GM12878 (cell line): Measurements from ENCODE around the gene RBMS3. TPM values are rescaled to one million over a fixed set of nuclear protein-coding genes. Genes with fewer than 3 reads are reported as not detected.

Experiments
- ATAC-seq: fragments of 200-7000 bp; cut with Tn5 transposase; 3 replicates; pipeline ENCODE4 v1.9.1; 2020; ENCODE audit warnings: mild to moderate bottlenecking, moderate library complexity
- BruUV-seq: library from RNA; stranded (reverse); fragments of 400-500 nt; replicated peaks from 2 replicates; lab custom pipeline; 2021; lab: Mats Ljungman, UMichigan
- CTCF ChIA-PET: fragments of 300-600 bp; sonication (Branson Sonifier 250); formaldehyde crosslinking; extraction: SDS; loops from one replicate; lab custom pipeline; 2021; ENCODE audit warnings: inconsistent platforms; lab: Yijun Ruan, JAX
- POLR2A ChIA-PET: fragments of 350-600 bp; formaldehyde crosslinking; extraction: SDS; loops from one replicate; lab custom pipeline; 2021; ENCODE audit warnings: inconsistent platforms; lab: Charles Lee
- RAD21 ChIA-PET: fragments of 300-600 bp; sonication (Branson Sonifier 250); formaldehyde crosslinking; loops from one replicate; lab custom pipeline; 2023; ENCODE audit warnings: antibody characterized with exemption; ENCODE audit not compliant: unreplicated experiment; lab: Charles Lee
- SMC1A ChIA-PET: fragments of 300-600 bp; sonication (Branson Sonifier 250); formaldehyde crosslinking; loops from one replicate; lab custom pipeline; 2023; ENCODE audit not compliant: unreplicated experiment, uncharacterized antibody; lab: Charles Lee
- DNase-seq: peaks from one replicate; pipeline ENCODE4 v3.0.0-alpha.2; 2011; ENCODE audit warnings: low read depth, low spot score
- FAIRE-seq: peaks from 3 replicates; lab custom pipeline; 2011; peaks lifted over from hg19 to GRCh38; lab: Jason Lieb, UNC
- H2AFZ ChIP-seq: 2 replicates; pipeline ENCODE4 v1.6.0; 2011; ENCODE audit warnings: low read depth, low read length, control low read depth; ENCODE audit not compliant: control insufficient read depth
- H3K27ac ChIP-seq: 2 replicates; pipeline ENCODE4 v1.5.1; 2011; ENCODE audit warnings: control low read depth; ENCODE audit not compliant: control insufficient read depth, insufficient read depth
- H3K27me3 ChIP-seq, 2 experiments: replicated peaks in 1 of 2; 2 replicates each; pipeline versions ENCODE4 v1.6.0 to v1.6.1; 2011; ENCODE audit warnings: low read length in 1 of 2; ENCODE audit not compliant: control insufficient read depth in 2 of 2, insufficient read depth in 2 of 2
- H3K36me3 ChIP-seq, 2 experiments: 2 replicates each; pipeline ENCODE4 v1.5.1; 2011; ENCODE audit warnings: low read length in 1 of 2; ENCODE audit not compliant: control insufficient read depth in 2 of 2, insufficient read depth in 2 of 2
- H3K4me1 ChIP-seq: 2 replicates; pipeline ENCODE4 v1.6.1; 2011; ENCODE audit warnings: mild to moderate bottlenecking, low read length, moderate library complexity, mixed read lengths; ENCODE audit not compliant: control insufficient read depth, insufficient read depth
- H3K4me2 ChIP-seq: 2 replicates; pipeline ENCODE4 v1.6.0; 2011; ENCODE audit warnings: control low read depth; ENCODE audit not compliant: control insufficient read depth, insufficient read depth
- H3K4me3 ChIP-seq: fragments of 200-600 bp; sonication (generic); 2 replicates; pipeline ENCODE4 v1.5.1; 2016
- H3K79me2 ChIP-seq: 2 replicates; pipeline ENCODE4 v1.6.0; 2011; ENCODE audit warnings: low read length; ENCODE audit not compliant: control insufficient read depth, insufficient read depth
- H3K9ac ChIP-seq: 2 replicates; pipeline ENCODE4 v1.8.0; 2011; ENCODE audit warnings: low read length, control low read depth, mixed read lengths; ENCODE audit not compliant: control insufficient read depth, insufficient read depth
- H3K9me3 ChIP-seq: replicated peaks from 3 replicates; pipeline ENCODE4 v1.5.1; 2011; ENCODE audit warnings: mild to moderate bottlenecking, low read length; ENCODE audit not compliant: control insufficient read depth, insufficient read depth
- H4K20me1 ChIP-seq: 2 replicates; pipeline ENCODE4 v1.6.0; 2011; ENCODE audit not compliant: control insufficient read depth, insufficient read depth
- BMI1 ChIP-seq: fragments of 450-650 bp; IDR thresholded peaks from 2 replicates; pipeline ENCODE4 v1.6.1; 2016; ENCODE audit warnings: mild to moderate bottlenecking, moderate library complexity, borderline replicate concordance
- EED ChIP-seq: sonication (generic); IDR thresholded peaks from 2 replicates; pipeline ENCODE4 v1.6.1; 2016; ENCODE audit warnings: antibody characterized with exemption, low read depth
- EGR1 ChIP-seq, 2 experiments: IDR thresholded peaks; 1 replicate in 1 of 2; 2 replicates in 1 of 2; pipeline ENCODE4 v1.6.1; 2011 to 2012; ENCODE audit warnings: low read depth in 2 of 2, low read length in 2 of 2, borderline replicate concordance in 1 of 2, mild to moderate bottlenecking in 1 of 2, moderate library complexity in 1 of 2
- RAD21 ChIP-seq: IDR thresholded peaks from 2 replicates; pipeline ENCODE4 v1.6.1; 2011; ENCODE audit warnings: mild to moderate bottlenecking, low read depth, low read length, moderate library complexity; ENCODE audit not compliant: insufficient read depth
- TCF3 ChIP-seq: IDR thresholded peaks from 2 replicates; pipeline ENCODE4 v1.6.1; 2012; ENCODE audit warnings: low read depth, mild to moderate bottlenecking, low read length, borderline replicate concordance; ENCODE audit not compliant: insufficient read depth
- ZZZ3 ChIP-seq: IDR thresholded peaks from 2 replicates; pipeline ENCODE4 v1.6.1; 2011; ENCODE audit warnings: low read depth; ENCODE audit not compliant: control insufficient read depth, insufficient read length
- WGBS: methylation state at CpG from one replicate; pipeline ENCODE4 v1.1.6; 2016; ENCODE audit warnings: low lambda C conversion rate; ENCODE audit not compliant: insufficient replicate concordance, insufficient coverage; ENCODE audit errors: missing lambda C conversion rate; 5-methylcytosine and 5-hydroxymethylcytosine counted together
- in situ Hi-C: fragments of 300-500 bp; cut with MboI; formaldehyde crosslinking; loops from 9 replicates; pipeline ENCODE4 v1.14.3; 2018; ENCODE audit warnings: mixed read lengths
- intact Hi-C: fragments of 100-400 bp; cut with micrococcal nuclease; formaldehyde crosslinking; loops from one replicate; pipeline ENCODE4 v1.14.2; 2022; ENCODE audit not compliant: unreplicated experiment
- polyA plus RNA-seq, 11 experiments: library from polyadenylated mRNA; depleted of rRNA in 4 of 11; unstranded in 6 of 11; stranded (reverse) in 5 of 11; fragments of >200 nt; fragmentation: Nextera tagmentation in 4 of 11; fragmentation: Illumina TruSeq in 1 of 11; extraction: Ambion mirVana in 4 of 11; extraction: Trizol in 1 of 11; gene quantifications; 1 replicate in 1 of 11; 2 replicates in 10 of 11; pipeline versions ENCODE4 v1.2.1 to v1.2.3, GENCODE V29; 2011 to 2016; ENCODE audit warnings: inconsistent platforms in 2 of 11, missing spikeins in 2 of 11, low read depth in 1 of 11
- total RNA-seq, 4 experiments: library from RNA; depleted of rRNA in 3 of 4; stranded (reverse); fragments of >200 nt in 3 of 4; fragmentation: Illumina TruSeq in 1 of 4; extraction: Trizol in 1 of 4; gene quantifications; 2 replicates each; pipeline versions ENCODE4 v1.2.1 to v1.2.3, GENCODE V29; 2013 to 2021

Gene RBMS3
- total and polyA plus RNA-seq, 10 of the 15 experiments (the other 5 are each of a cell fraction or from before 2014, with no cell fraction given), result 0.79 to 4.7 (median 3.1) TPM

DNA sequence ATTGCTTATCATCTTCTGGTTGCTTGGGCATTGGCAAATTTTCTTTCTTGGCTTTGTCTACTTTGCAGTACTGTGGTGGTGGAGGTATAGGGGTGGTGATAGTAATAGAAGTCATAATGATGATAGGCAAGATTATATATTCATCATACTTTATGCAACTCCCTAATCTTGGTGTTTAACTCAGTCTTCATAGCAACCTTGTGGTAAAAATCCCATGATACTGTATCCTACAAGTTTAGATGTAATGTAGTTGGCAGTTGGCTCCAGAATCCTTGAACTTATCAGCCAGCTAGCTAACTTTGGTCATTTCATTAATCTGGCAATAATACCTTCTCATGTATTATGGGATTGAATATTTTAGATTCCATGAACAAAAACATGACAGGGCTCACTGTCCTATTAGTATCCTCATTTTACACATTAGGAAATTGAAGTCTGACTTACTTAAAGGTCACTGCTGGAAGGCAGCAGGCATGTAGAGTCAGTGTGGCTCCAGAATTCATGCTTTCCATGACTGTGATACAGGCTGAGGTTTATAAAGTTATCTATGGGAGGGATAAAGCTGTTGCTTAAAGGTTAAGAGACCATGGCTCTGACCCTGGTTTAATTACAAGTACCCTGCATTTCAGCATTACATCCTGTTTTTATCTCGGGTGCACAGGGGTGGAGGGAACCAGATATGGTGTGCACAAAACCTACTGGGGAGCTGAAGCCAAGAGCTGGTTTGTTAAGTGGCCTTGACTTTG is 33.3 kb downstream of the RBMS3 start:
- H3K79me2 ChIP-seq, result no peaks in the 10 kb centered on the region
- WGBS, result 40% methylated on average over 1 of the region's 1 CpG
- no peak overlapping the region for H3K9ac ChIP-seq
- H3K27ac ChIP-seq, result no peak overlapping the region
- intact Hi-C loops (no loop called here), in situ Hi-C loops (no loop called here)
- SMC1A ChIA-PET, result interaction anchor here (1.0 to 20.7 kb wide), 8 partner anchors 9 to 110 kb away, joined by 3 to 307 read pairs (median 6); partner anchors contain the start of gene RBMS3
- H3K4me2 ChIP-seq, result no peak overlapping the region
- no peaks in the 10 kb centered on the region; the same call in 2 of the 3 replicates for H3K9me3 ChIP-seq
- no peak overlapping the region for H2AFZ ChIP-seq
- H3K36me3 ChIP-seq, result no peaks in the 10 kb centered on the region
- no peaks in the 10 kb centered on the region for H3K27me3 ChIP-seq
- RAD21 ChIA-PET, result interaction anchor here (0.8 to 1.5 kb wide), 4 partner anchors 10 to 66 kb away, joined by 3 to 5 read pairs (median 4); no protein-coding TSS in a partner anchor
- H3K4me3 ChIP-seq, result no peak overlapping the region
- no TSS peak for BruUV-seq
- H3K4me1 ChIP-seq, result no peaks in the 10 kb centered on the region
- POLR2A ChIA-PET, result interaction anchor here (0.6 to 1.8 kb wide), 4 partner anchors 9 to 456 kb away, joined by 3 to 7 read pairs (median 5); no protein-coding TSS in a partner anchor
- no peaks in the 10 kb centered on the region for H4K20me1 ChIP-seq
- no peak for DNase-seq
- no peak for FAIRE-seq
- CTCF ChIA-PET, result interaction anchor here (1.0 to 2.1 kb wide), 5 partner anchors 9 to 25 kb away, joined by 3 to 5 read pairs (median 4); no protein-coding TSS in a partner anchor
- TF ChIP-seq RAD21 (no peak), TCF3 (no peak), ZZZ3 (no peak), EGR1 (IDR thresholded peaks at IDR 0.05; ENCODE audit: borderline replicate concordance in 1 of 2, low read depth in 2 of 2, low read length in 2 of 2) (no peak), BMI1 (no peak), EED (no peak)
- TF ChIP-seq, all 136 proteins: peak for 0
- ATAC-seq, result no peak
